ENCODE measurements around the gene NDUFB2. TPM values are rescaled to one million over a fixed set of nuclear protein-coding genes. Genes with fewer than 3 reads are reported as not detected.

The NDUFB2 gene
- total RNA-seq, 1 experiment from 2014 or later: 296 TPM

GRCh38 chr7:140686921-140687320 lies 9.6 kb upstream of the NDUFB2 start:
- ChIA-PET POLR2A (ENCODE audit: unreplicated experiment) (no interaction called here), CTCF (no interaction called here)
- Histone ChIP-seq H3K9me3 (ENCODE audit: low read length) (no peaks in the 10 kb centered on the region), H3K36me3 (ENCODE audit: low read depth, low read length) (no peaks in the 10 kb centered on the region), H3K4me3 (ENCODE audit: low read length) (no peak overlapping the region), H2AFZ (ENCODE audit: low read length) (no peak overlapping the region), H3K4me2 (ENCODE audit: low read length) (no peak overlapping the region), H3K9ac (ENCODE audit: low read length) (no peak overlapping the region), H3K79me2 (ENCODE audit: low read length) (no peaks in the 10 kb centered on the region), H3K27ac (ENCODE audit: low read length) (no peak overlapping the region), H3K4me1 (ENCODE audit: insufficient read depth, low read length) (no peaks in the 10 kb centered on the region), H4K20me1 (ENCODE audit: low read length) (no peaks in the 10 kb centered on the region), H3K27me3 (ENCODE audit: low read length) (no peaks in the 10 kb centered on the region), H3F3A (ENCODE audit: low read length, unreplicated experiment) (no peaks in the 10 kb centered on the region), H3K9me2 (replicated peaks; ENCODE audit: low read length) (no peaks in the 10 kb centered on the region)
- no TSS peak for BruUV-seq (replicated peaks)
- no peak for TF ChIP-seq EZH2phosphoT487 (IDR thresholded peaks at IDR 0.05; ENCODE audit: borderline replicate concordance, low read length)
- no peak for TF ChIP-seq EZH2 (IDR thresholded peaks at IDR 0.05; ENCODE audit: low read length, unreplicated experiment)
- TF ChIP-seq, protein P1, sequence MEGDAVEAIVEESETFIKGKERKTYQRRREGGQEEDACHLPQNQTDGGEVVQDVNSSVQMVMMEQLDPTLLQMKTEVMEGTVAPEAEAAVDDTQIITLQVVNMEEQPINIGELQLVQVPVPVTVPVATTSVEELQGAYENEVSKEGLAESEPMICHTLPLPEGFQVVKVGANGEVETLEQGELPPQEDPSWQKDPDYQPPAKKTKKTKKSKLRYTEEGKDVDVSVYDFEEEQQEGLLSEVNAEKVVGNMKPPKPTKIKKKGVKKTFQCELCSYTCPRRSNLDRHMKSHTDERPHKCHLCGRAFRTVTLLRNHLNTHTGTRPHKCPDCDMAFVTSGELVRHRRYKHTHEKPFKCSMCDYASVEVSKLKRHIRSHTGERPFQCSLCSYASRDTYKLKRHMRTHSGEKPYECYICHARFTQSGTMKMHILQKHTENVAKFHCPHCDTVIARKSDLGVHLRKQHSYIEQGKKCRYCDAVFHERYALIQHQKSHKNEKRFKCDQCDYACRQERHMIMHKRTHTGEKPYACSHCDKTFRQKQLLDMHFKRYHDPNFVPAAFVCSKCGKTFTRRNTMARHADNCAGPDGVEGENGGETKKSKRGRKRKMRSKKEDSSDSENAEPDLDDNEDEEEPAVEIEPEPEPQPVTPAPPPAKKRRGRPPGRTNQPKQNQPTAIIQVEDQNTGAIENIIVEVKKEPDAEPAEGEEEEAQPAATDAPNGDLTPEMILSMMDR (conservative IDR thresholded peaks at IDR 0.05; ENCODE audit: low read depth, low read length): no peak
- no peak for DNase-seq
- intact Hi-C loops (cut with micrococcal nuclease): no loop called here
- ATAC-seq: no peak

GRCh38 chr7:140688341-140688740 lies 8.2 kb upstream of the NDUFB2 start:
- Histone ChIP-seq H2AFZ (ENCODE audit: low read length) (no peak overlapping the region), H3F3A (ENCODE audit: low read length, unreplicated experiment) (no peaks in the 10 kb centered on the region), H3K27ac (ENCODE audit: low read length) (no peak overlapping the region), H3K9ac (ENCODE audit: low read length) (no peak overlapping the region), H3K4me3 (ENCODE audit: low read length) (no peak overlapping the region), H3K9me2 (replicated peaks; ENCODE audit: low read length) (no peaks in the 10 kb centered on the region), H3K4me2 (ENCODE audit: low read length) (no peak overlapping the region), H3K79me2 (ENCODE audit: low read length) (no peaks in the 10 kb centered on the region), H3K4me1 (ENCODE audit: insufficient read depth, low read length) (no peaks in the 10 kb centered on the region), H3K9me3 (ENCODE audit: low read length) (no peaks in the 10 kb centered on the region), H3K27me3 (ENCODE audit: low read length) (no peaks in the 10 kb centered on the region), H4K20me1 (ENCODE audit: low read length) (no peaks in the 10 kb centered on the region), H3K36me3 (ENCODE audit: low read depth, low read length) (no peaks in the 10 kb centered on the region)
- no TSS peak for BruUV-seq (replicated peaks)
- POLR2A ChIA-PET (ENCODE audit: unreplicated experiment): no interaction called here
- TF ChIP-seq EZH2 (IDR thresholded peaks at IDR 0.05; ENCODE audit: low read length, unreplicated experiment) (no peak), EZH2phosphoT487 (IDR thresholded peaks at IDR 0.05; ENCODE audit: borderline replicate concordance, low read length) (no peak)
- TF ChIP-seq, protein P1 (conservative IDR thresholded peaks at IDR 0.05; ENCODE audit: low read depth, low read length): no peak
- DNase-seq (no peak), ATAC-seq (no peak)
- intact Hi-C loops (cut with micrococcal nuclease): no loop called here
- CTCF ChIA-PET: no interaction called here

GRCh38 chr7:140689199-140690152 lies 7.0 kb upstream of the NDUFB2 start:
- TF ChIP-seq, protein P1 (conservative IDR thresholded peaks at IDR 0.05; ENCODE audit: low read depth, low read length): no peak
- TF ChIP-seq EZH2 (IDR thresholded peaks at IDR 0.05; ENCODE audit: low read length, unreplicated experiment): no peak
- no peak for TF ChIP-seq EZH2phosphoT487 (IDR thresholded peaks at IDR 0.05; ENCODE audit: borderline replicate concordance, low read length)
- Histone ChIP-seq H3K9ac (ENCODE audit: low read length) (no peak overlapping the region), H3K27ac (ENCODE audit: low read length) (no peak overlapping the region), H3K79me2 (ENCODE audit: low read length) (no peaks in the 10 kb centered on the region), H3K4me1 (ENCODE audit: insufficient read depth, low read length) (no peaks in the 10 kb centered on the region), H3K4me2 (ENCODE audit: low read length) (no peak overlapping the region), H3K27me3 (ENCODE audit: low read length) (no peaks in the 10 kb centered on the region), H3K4me3 (ENCODE audit: low read length) (no peak overlapping the region), H4K20me1 (ENCODE audit: low read length) (no peaks in the 10 kb centered on the region), H3K36me3 (ENCODE audit: low read depth, low read length) (no peaks in the 10 kb centered on the region), H3F3A (ENCODE audit: low read length, unreplicated experiment) (no peaks in the 10 kb centered on the region), H3K9me2 (replicated peaks; ENCODE audit: low read length) (no peaks in the 10 kb centered on the region), H3K9me3 (ENCODE audit: low read length) (no peaks in the 10 kb centered on the region), H2AFZ (ENCODE audit: low read length) (no peak overlapping the region)
- ATAC-seq (no peak), DNase-seq (no peak)
- intact Hi-C loops (cut with micrococcal nuclease): no loop called here
- BruUV-seq (replicated peaks): no TSS peak
- ChIA-PET CTCF (no interaction called here), POLR2A (ENCODE audit: unreplicated experiment) (no interaction called here)
